ENCODE data around the gene RPA3.

DNA sequence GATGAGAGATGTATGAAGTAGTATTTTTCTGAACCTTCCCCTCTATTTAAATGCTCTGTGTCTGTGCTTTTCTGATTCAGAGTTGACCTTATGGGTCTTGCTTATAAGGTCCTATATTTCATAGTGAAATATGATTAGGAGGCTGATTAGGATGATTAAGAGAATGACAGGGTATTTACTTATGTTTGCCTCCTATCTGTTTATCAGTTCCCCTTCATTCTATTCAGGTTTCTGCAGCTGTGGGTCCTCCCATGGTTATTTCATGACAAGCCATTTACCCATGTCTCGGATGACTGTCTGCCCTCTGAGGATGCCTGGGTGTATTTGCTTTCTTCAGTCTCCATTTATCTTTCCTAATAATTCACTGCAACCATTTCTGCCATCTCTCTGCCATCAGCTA lies 16.9 kb downstream of the RPA3 start:
- TF ChIP-seq, protein P1, sequence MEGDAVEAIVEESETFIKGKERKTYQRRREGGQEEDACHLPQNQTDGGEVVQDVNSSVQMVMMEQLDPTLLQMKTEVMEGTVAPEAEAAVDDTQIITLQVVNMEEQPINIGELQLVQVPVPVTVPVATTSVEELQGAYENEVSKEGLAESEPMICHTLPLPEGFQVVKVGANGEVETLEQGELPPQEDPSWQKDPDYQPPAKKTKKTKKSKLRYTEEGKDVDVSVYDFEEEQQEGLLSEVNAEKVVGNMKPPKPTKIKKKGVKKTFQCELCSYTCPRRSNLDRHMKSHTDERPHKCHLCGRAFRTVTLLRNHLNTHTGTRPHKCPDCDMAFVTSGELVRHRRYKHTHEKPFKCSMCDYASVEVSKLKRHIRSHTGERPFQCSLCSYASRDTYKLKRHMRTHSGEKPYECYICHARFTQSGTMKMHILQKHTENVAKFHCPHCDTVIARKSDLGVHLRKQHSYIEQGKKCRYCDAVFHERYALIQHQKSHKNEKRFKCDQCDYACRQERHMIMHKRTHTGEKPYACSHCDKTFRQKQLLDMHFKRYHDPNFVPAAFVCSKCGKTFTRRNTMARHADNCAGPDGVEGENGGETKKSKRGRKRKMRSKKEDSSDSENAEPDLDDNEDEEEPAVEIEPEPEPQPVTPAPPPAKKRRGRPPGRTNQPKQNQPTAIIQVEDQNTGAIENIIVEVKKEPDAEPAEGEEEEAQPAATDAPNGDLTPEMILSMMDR (IDR thresholded peaks at IDR 0.05) = no peak
- no peak for TF ChIP-seq POLR2A (IDR thresholded peaks at IDR 0.05)
